H9 (cell line): ENCODE data around the gene FCHSD2. TPM values are rescaled to one million over a fixed set of nuclear protein-coding genes. Genes with fewer than 3 reads are reported as not detected.

Experiments
- DNase-seq: peaks from one replicate; pipeline ENCODE4 v3.0.0-alpha.2; 2017
- H2AFZ ChIP-seq: one replicate; pipeline ENCODE4 v1.6.1; 2013; ENCODE audit warnings: mild to moderate bottlenecking, low read length, control low read depth, moderate library complexity
- H2AK5ac ChIP-seq: 2 replicates; pipeline ENCODE4 v1.6.1; 2013; ENCODE audit warnings: low read length, control low read depth, mixed read lengths; ENCODE audit not compliant: insufficient read length
- H2BK120ac ChIP-seq: one replicate; pipeline ENCODE4 v1.6.1; 2013; ENCODE audit warnings: low read depth, mild to moderate bottlenecking, low read length, control low read depth, inconsistent platforms; ENCODE audit not compliant: poor library complexity, severe bottlenecking
- H2BK12ac ChIP-seq: 2 replicates; pipeline ENCODE4 v1.6.1; 2013; ENCODE audit warnings: low read length, control low read depth, mixed read lengths, low read depth; ENCODE audit not compliant: insufficient read length
- H2BK15ac ChIP-seq: 2 replicates; pipeline ENCODE4 v1.6.1; 2013; ENCODE audit warnings: low read depth, low read length, control low read depth
- H2BK20ac ChIP-seq: one replicate; pipeline ENCODE4 v1.6.1; 2013; ENCODE audit warnings: low read depth, mild to moderate bottlenecking, low read length, control low read depth, inconsistent platforms; ENCODE audit not compliant: poor library complexity, severe bottlenecking
- H2BK5ac ChIP-seq: 2 replicates; pipeline ENCODE4 v1.6.1; 2013; ENCODE audit warnings: low read length, control low read depth, mixed read lengths; ENCODE audit not compliant: insufficient read length
- H3K14ac ChIP-seq: 2 replicates; pipeline ENCODE4 v1.6.1; 2013; ENCODE audit warnings: low read length, control low read depth; ENCODE audit not compliant: insufficient read depth
- H3K18ac ChIP-seq: 2 replicates; pipeline ENCODE4 v1.6.1; 2013; ENCODE audit warnings: low read depth, mild to moderate bottlenecking, mixed read lengths, low read length, control low read depth; ENCODE audit not compliant: insufficient read length
- H3K23ac ChIP-seq: 2 replicates; pipeline ENCODE4 v1.6.1; 2013; ENCODE audit warnings: low read length, control low read depth, mixed read lengths, low read depth; ENCODE audit not compliant: insufficient read length
- H3K23me2 ChIP-seq: 2 replicates; pipeline ENCODE4 v1.6.1; 2013; ENCODE audit warnings: low read depth, mild to moderate bottlenecking, mixed read lengths, low read length, control low read depth; ENCODE audit not compliant: insufficient read length, poor library complexity, severe bottlenecking
- H3K27ac ChIP-seq: 2 replicates; pipeline ENCODE4 v1.5.1; 2013; ENCODE audit warnings: low read length, control low read depth, mixed read lengths, low read depth; ENCODE audit not compliant: insufficient read length
- H3K27me3 ChIP-seq: 2 replicates; pipeline ENCODE4 v1.6.1; 2013; ENCODE audit warnings: low read length, control low read depth, inconsistent platforms; ENCODE audit not compliant: insufficient read depth
- H3K4ac ChIP-seq: 2 replicates; pipeline ENCODE4 v1.6.1; 2013; ENCODE audit warnings: low read depth, mild to moderate bottlenecking, control low read depth, inconsistent platforms, low read length, moderate library complexity
- H3K4me1 ChIP-seq: 2 replicates; pipeline ENCODE4 v1.6.1; 2013; ENCODE audit warnings: low read length, control low read depth, inconsistent platforms; ENCODE audit not compliant: insufficient read depth
- H3K4me2 ChIP-seq: 2 replicates; pipeline ENCODE4 v1.6.1; 2013; ENCODE audit warnings: low read length, control low read depth, mixed read lengths; ENCODE audit not compliant: insufficient read length, insufficient read depth
- H3K56ac ChIP-seq: 2 replicates; pipeline ENCODE4 v1.6.1; 2013; ENCODE audit warnings: low read depth, mild to moderate bottlenecking, mixed read lengths, low read length, control low read depth; ENCODE audit not compliant: insufficient read length
- H3K79me1 ChIP-seq: 2 replicates; pipeline ENCODE4 v1.6.1; 2013; ENCODE audit warnings: low read depth, mild to moderate bottlenecking, moderate library complexity, low read length, control low read depth, inconsistent platforms; ENCODE audit not compliant: insufficient read depth, poor library complexity, severe bottlenecking
- H3K79me2 ChIP-seq: 2 replicates; pipeline ENCODE4 v1.6.1; 2013; ENCODE audit warnings: low read length, control low read depth, inconsistent platforms; ENCODE audit not compliant: insufficient read depth
- H3K9ac ChIP-seq: 2 replicates; pipeline ENCODE4 v1.6.1; 2013; ENCODE audit warnings: low read length, control low read depth, mixed read lengths; ENCODE audit not compliant: insufficient read length; ENCODE audit errors: extremely low read depth
- H3K9me3 ChIP-seq: one replicate; pipeline ENCODE4 v1.6.1; 2013; ENCODE audit warnings: low read depth, low read length, inconsistent platforms; ENCODE audit not compliant: control insufficient read depth
- H3T11ph ChIP-seq: one replicate; pipeline ENCODE4 v1.6.1; 2013; ENCODE audit warnings: mild to moderate bottlenecking, low read length, control low read depth, inconsistent platforms
- H4K20me1 ChIP-seq: one replicate; pipeline ENCODE4 v1.6.1; 2013; ENCODE audit not compliant: control insufficient read depth, insufficient read length, insufficient read depth
- H4K5ac ChIP-seq: 2 replicates; pipeline ENCODE4 v1.6.1; 2013; ENCODE audit warnings: low read depth, mild to moderate bottlenecking, mixed read lengths, low read length, control low read depth; ENCODE audit not compliant: insufficient read length
- H4K8ac ChIP-seq: replicated peaks from 2 replicates; pipeline ENCODE4 v1.6.1; 2013; ENCODE audit warnings: low read length, control low read depth, mixed read lengths, low read depth; ENCODE audit not compliant: insufficient read length
- H4K91ac ChIP-seq: 2 replicates; pipeline ENCODE4 v1.6.1; 2013; ENCODE audit warnings: low read depth, mild to moderate bottlenecking, moderate library complexity, mixed read lengths, low read length, control low read depth; ENCODE audit not compliant: insufficient read length
- H3K27ac Mint-ChIP-seq, 3 experiments: 2 replicates in 2 of 3; 3 replicates in 1 of 3; pipeline ENCODE4 v1.8.0; 2020 to 2021; ENCODE audit warnings: mixed read lengths in 3 of 3, mild to moderate bottlenecking in 1 of 3, moderate library complexity in 1 of 3
- H3K27me3 Mint-ChIP-seq: 2 replicates; pipeline ENCODE4 v1.8.0; 2021; ENCODE audit warnings: low read depth, mild to moderate bottlenecking, moderate library complexity, mixed read lengths
- H3K36me3 Mint-ChIP-seq, 3 experiments: 2 replicates in 2 of 3; 3 replicates in 1 of 3; pipeline ENCODE4 v1.8.0; 2020 to 2021; ENCODE audit warnings: low read depth in 3 of 3, mixed read lengths in 3 of 3; ENCODE audit not compliant: insufficient read depth in 1 of 3
- H3K4me1 Mint-ChIP-seq, 2 experiments: 2 replicates each; pipeline ENCODE4 v1.8.0; 2020; ENCODE audit warnings: mixed read lengths in 2 of 2
- H3K4me3 Mint-ChIP-seq, 2 experiments: 2 replicates in 1 of 2; 3 replicates in 1 of 2; pipeline ENCODE4 v1.8.0; 2020 to 2021; ENCODE audit warnings: mild to moderate bottlenecking in 2 of 2, mixed read lengths in 2 of 2, moderate library complexity in 1 of 2
- H3K9me3 Mint-ChIP-seq, 2 experiments: 2 replicates in 1 of 2; 3 replicates in 1 of 2; pipeline ENCODE4 v1.8.0; 2020; ENCODE audit warnings: mild to moderate bottlenecking in 2 of 2, mixed read lengths in 2 of 2, moderate library complexity in 1 of 2
- CTCF ChIP-seq: fragments of 200-600 bp; sonication (generic); conservative IDR thresholded peaks from 3 replicates; pipeline ENCODE4 v1.8.0; 2021; ENCODE audit warnings: antibody characterized with exemption, mild to moderate bottlenecking
- WGBS: extraction: QIAGEN DNeasy Blood & Tissue Kit; methylation state at CpG from one replicate; pipeline ENCODE4 v1.1.7; 2013; ENCODE audit warnings: missing lambda C conversion rate, low lambda C conversion rate, mixed read lengths; ENCODE audit not compliant: insufficient read length; ENCODE audit errors: extremely low coverage; 5-methylcytosine and 5-hydroxymethylcytosine counted together
- total RNA-seq: library from RNA; stranded (reverse); gene quantifications from 2 replicates; pipeline ENCODE4 v1.2.1, GENCODE V29; 2021

The FCHSD2 gene
- total RNA-seq, 1 experiment from 2014 or later: 17.8 TPM

- H3K27me3 Mint-ChIP-seq: no peaks in the 10 kb centered on the region
- H2BK20ac ChIP-seq: no peak overlapping the region
- no peak overlapping the region for H3K18ac ChIP-seq
- H3K4me1 ChIP-seq: no peaks in the 10 kb centered on the region
- H2BK12ac ChIP-seq: no peak overlapping the region
- no peak overlapping the region for H2AK5ac ChIP-seq
- no peak overlapping the region for H4K8ac ChIP-seq
- H3K27ac Mint-ChIP-seq: no peak overlapping the region; a peak in 1 of 7 replicates
- no peaks in the 10 kb centered on the region for H4K20me1 ChIP-seq
- no peaks in the 10 kb centered on the region for H3K36me3 Mint-ChIP-seq
- no peak for TF ChIP-seq CTCF
- no peak overlapping the region for H3K14ac ChIP-seq
- no peak overlapping the region for H2AFZ ChIP-seq
- no peaks in the 10 kb centered on the region; a peak in 1 of 5 replicates for H3K9me3 Mint-ChIP-seq
- H3K4me2 ChIP-seq: no peak overlapping the region
- H3K23me2 ChIP-seq: no peaks in the 10 kb centered on the region
- DNase-seq: no peak
- no peak overlapping the region for H3K9ac ChIP-seq
- H3K79me1 ChIP-seq: no peaks in the 10 kb centered on the region
- H3T11ph ChIP-seq: no peak overlapping the region
- H2BK120ac ChIP-seq: no peak overlapping the region
- no peak overlapping the region for H4K5ac ChIP-seq
- H3K4me1 Mint-ChIP-seq: no peaks in the 10 kb centered on the region
- H2BK15ac ChIP-seq: no peak overlapping the region
- H4K91ac ChIP-seq: no peak overlapping the region
- H2BK5ac ChIP-seq: no peak overlapping the region
- H3K4me3 Mint-ChIP-seq: no peak overlapping the region
- H3K9me3 ChIP-seq: no peaks in the 10 kb centered on the region
- WGBS: no CpG with 5 or more reads among the region's 4 CpGs
- no peak overlapping the region for H3K4ac ChIP-seq
- no peaks in the 10 kb centered on the region for H3K27me3 ChIP-seq
- no peaks in the 10 kb centered on the region for H3K79me2 ChIP-seq
- no peak overlapping the region for H3K23ac ChIP-seq
- H3K27ac ChIP-seq: no peak overlapping the region
- H3K56ac ChIP-seq: no peak overlapping the region
These were observed 204.7 kb downstream of the FCHSD2 start for GRCh38 chr11:72937439-72937838.
